ENCODE results near the gene ADARB2.

ADARB2 gene

DNA sequence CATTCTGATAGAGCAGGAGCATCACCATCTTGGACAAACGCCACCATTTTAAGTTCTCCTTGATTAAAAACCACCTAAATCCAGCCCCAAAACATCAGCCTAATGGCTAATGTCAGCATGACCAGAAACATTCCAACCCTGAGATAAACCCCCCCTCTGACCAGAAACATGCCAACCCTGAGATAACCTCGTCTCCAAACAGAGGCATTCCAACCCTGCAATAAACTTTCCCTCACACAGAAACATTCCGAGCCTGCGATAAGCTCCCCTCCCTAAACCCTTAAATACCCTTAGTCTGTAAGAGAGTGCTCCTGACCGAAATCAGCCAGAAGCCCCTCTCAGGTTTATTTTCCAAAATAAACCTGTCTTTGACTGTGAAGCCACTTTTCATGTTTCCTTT lies 76.5 kb downstream of the ADARB2 start:
- ChIA-PET POLR2A (no interaction called here), CTCF (no interaction called here)
- no peaks in the 10 kb centered on the region for H3K9me3 ChIP-seq (ENCODE audit: control insufficient read depth, insufficient read depth, low read depth, low read length)
- TF ChIP-seq ZNF24 (tag by site-specific recombination; IDR thresholded peaks at IDR 0.05), result no peak
- TF ChIP-seq GLI2 (tag by site-specific recombination; IDR thresholded peaks at IDR 0.05; ENCODE audit: borderline replicate concordance, low read depth), result no peak
- H3K4me1 ChIP-seq (ENCODE audit: control insufficient read depth, insufficient read depth, low read length), result no peaks in the 10 kb centered on the region
- H3K4me3 ChIP-seq (ENCODE audit: low read depth, low read length), result no peak overlapping the region
- H3K36me3 ChIP-seq (ENCODE audit: control insufficient read depth in 2 of 2, insufficient read depth in 1 of 2, low read length in 2 of 2), result no peaks in the 10 kb centered on the region
- H3K27ac ChIP-seq (ENCODE audit: extremely low read depth, low read depth, low read length), result no peak overlapping the region

DNA sequence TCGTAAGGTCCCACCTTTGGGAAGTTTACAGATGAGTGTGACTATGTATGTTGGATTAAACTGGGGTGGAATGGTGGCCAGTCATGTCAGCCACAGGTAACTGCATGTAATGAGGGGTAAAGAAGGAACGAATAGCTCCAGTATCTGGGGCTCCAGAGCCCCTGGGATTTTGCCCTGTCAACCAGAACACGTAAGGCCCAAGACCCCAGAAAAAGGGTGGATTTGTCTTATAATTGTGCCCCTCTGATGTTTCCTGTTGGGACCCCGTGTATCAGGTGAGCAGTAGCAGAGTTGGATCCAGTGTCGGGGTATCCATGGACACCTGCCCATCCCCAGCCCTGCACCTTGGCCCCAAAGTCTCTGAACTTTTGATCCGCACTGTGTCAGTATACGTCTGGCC lies 76.9 kb downstream of the ADARB2 start:
- CTCF ChIA-PET, result no interaction called here
- H3K4me1 ChIP-seq (ENCODE audit: control insufficient read depth, insufficient read depth, low read length), result no peaks in the 10 kb centered on the region
- no peaks in the 10 kb centered on the region for H3K9me3 ChIP-seq (ENCODE audit: control insufficient read depth, insufficient read depth, low read depth, low read length)
- POLR2A ChIA-PET, result no interaction called here
- H3K27ac ChIP-seq (ENCODE audit: extremely low read depth, low read depth, low read length), result no peak overlapping the region
- H3K4me3 ChIP-seq (ENCODE audit: low read depth, low read length), result no peak overlapping the region
- H3K36me3 ChIP-seq (ENCODE audit: control insufficient read depth in 2 of 2, insufficient read depth in 1 of 2, low read length in 2 of 2), result no peaks in the 10 kb centered on the region
- no peak for TF ChIP-seq ZNF707 (tag by site-specific recombination; IDR thresholded peaks at IDR 0.05)
- TF ChIP-seq BCL11B (tag by site-specific recombination; IDR thresholded peaks at IDR 0.05; ENCODE audit: low read depth), result no peak
- TF ChIP-seq ZNF473 (tag by site-specific recombination; IDR thresholded peaks at IDR 0.05), result no peak
- TF ChIP-seq SETDB1 (IDR thresholded peaks at IDR 0.05; ENCODE audit: insufficient read length, low read length), result no peak
- no peak for TF ChIP-seq ZNF837 (tag by site-specific recombination; IDR thresholded peaks at IDR 0.05)
- no peak for TF ChIP-seq HOXC10 (CRISPR knock-in tag; IDR thresholded peaks at IDR 0.05)
- no peak for TF ChIP-seq TRIM28 (IDR thresholded peaks at IDR 0.05; ENCODE audit: borderline replicate concordance, low read length)
- TF ChIP-seq ZNF416 (tag by site-specific recombination; IDR thresholded peaks at IDR 0.05), result no peak
- no peak for TF ChIP-seq PRDM1 (tag by site-specific recombination; IDR thresholded peaks at IDR 0.05)
- no peak for TF ChIP-seq ZNF23 (tag by site-specific recombination; IDR thresholded peaks at IDR 0.05; ENCODE audit: borderline replicate concordance)
- no peak for TF ChIP-seq SALL2 (tag by site-specific recombination; IDR thresholded peaks at IDR 0.05; ENCODE audit: borderline replicate concordance)
- TF ChIP-seq OSR2 (tag by site-specific recombination; IDR thresholded peaks at IDR 0.05), result no peak
- TF ChIP-seq MEIS1 (CRISPR knock-in tag; IDR thresholded peaks at IDR 0.05; ENCODE audit: borderline replicate concordance), result no peak
- TF ChIP-seq, protein P1, sequence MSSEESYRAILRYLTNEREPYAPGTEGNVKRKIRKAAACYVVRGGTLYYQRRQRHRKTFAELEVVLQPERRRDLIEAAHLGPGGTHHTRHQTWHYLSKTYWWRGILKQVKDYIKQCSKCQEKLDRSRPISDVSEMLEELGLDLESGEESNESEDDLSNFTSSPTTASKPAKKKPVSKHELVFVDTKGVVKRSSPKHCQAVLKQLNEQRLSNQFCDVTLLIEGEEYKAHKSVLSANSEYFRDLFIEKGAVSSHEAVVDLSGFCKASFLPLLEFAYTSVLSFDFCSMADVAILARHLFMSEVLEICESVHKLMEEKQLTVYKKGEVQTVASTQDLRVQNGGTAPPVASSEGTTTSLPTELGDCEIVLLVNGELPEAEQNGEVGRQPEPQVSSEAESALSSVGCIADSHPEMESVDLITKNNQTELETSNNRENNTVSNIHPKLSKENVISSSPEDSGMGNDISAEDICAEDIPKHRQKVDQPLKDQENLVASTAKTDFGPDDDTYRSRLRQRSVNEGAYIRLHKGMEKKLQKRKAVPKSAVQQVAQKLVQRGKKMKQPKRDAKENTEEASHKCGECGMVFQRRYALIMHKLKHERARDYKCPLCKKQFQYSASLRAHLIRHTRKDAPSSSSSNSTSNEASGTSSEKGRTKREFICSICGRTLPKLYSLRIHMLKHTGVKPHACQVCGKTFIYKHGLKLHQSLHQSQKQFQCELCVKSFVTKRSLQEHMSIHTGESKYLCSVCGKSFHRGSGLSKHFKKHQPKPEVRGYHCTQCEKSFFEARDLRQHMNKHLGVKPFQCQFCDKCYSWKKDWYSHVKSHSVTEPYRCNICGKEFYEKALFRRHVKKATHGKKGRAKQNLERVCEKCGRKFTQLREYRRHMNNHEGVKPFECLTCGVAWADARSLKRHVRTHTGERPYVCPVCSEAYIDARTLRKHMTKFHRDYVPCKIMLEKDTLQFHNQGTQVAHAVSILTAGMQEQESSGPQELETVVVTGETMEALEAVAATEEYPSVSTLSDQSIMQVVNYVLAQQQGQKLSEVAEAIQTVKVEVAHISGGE (tag by site-specific recombination; conservative IDR thresholded peaks at IDR 0.05; ENCODE audit: low read depth), result no peak
- no peak for TF ChIP-seq KLF1 (tag by site-specific recombination; IDR thresholded peaks at IDR 0.05)
- TF ChIP-seq, protein P2, sequence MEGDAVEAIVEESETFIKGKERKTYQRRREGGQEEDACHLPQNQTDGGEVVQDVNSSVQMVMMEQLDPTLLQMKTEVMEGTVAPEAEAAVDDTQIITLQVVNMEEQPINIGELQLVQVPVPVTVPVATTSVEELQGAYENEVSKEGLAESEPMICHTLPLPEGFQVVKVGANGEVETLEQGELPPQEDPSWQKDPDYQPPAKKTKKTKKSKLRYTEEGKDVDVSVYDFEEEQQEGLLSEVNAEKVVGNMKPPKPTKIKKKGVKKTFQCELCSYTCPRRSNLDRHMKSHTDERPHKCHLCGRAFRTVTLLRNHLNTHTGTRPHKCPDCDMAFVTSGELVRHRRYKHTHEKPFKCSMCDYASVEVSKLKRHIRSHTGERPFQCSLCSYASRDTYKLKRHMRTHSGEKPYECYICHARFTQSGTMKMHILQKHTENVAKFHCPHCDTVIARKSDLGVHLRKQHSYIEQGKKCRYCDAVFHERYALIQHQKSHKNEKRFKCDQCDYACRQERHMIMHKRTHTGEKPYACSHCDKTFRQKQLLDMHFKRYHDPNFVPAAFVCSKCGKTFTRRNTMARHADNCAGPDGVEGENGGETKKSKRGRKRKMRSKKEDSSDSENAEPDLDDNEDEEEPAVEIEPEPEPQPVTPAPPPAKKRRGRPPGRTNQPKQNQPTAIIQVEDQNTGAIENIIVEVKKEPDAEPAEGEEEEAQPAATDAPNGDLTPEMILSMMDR (tag by site-specific recombination; IDR thresholded peaks at IDR 0.05), result no peak
- TF ChIP-seq ZFP37 (tag by site-specific recombination; IDR thresholded peaks at IDR 0.05), result no peak

DNA sequence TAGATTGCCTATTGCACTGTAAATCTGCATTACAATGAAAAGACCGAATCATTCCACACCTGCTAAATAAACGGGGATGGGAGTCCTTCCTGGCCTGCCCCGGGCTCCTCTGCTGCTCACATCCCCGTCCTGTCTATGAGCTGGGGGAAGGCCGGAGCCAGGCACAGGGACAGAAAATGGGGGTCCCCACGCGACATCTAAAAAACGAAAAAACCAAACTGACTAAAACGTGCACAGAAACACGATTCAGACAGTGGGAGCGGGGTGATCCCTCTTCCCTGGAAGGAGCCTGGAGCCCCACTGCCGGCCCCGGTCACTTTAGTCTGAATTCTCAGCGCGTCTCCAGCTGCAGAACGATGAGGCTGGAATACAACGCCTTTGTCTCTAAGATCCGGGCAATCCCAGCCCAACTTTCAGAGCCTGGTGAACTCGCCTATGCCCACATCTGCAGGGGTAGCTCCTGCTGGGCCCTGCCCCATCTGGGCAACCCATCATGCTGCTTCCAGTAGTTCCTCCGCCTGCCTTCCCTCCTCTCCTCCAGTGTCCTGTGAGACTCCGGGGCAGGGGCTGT lies 78.0 kb downstream of the ADARB2 start:
- H3K9me3 ChIP-seq (ENCODE audit: control insufficient read depth, insufficient read depth, low read depth, low read length), result no peaks in the 10 kb centered on the region
- no peaks in the 10 kb centered on the region for H3K4me1 ChIP-seq (ENCODE audit: control insufficient read depth, insufficient read depth, low read length)
- ChIA-PET POLR2A (no interaction called here), CTCF (no interaction called here)
- H3K27ac ChIP-seq (ENCODE audit: extremely low read depth, low read depth, low read length), result no peak overlapping the region
- no peak overlapping the region for H3K4me3 ChIP-seq (ENCODE audit: low read depth, low read length)
- H3K36me3 ChIP-seq (ENCODE audit: control insufficient read depth in 2 of 2, insufficient read depth in 1 of 2, low read length in 2 of 2), result no peaks in the 10 kb centered on the region
- no peak for TF ChIP-seq ZNF571 (tag by site-specific recombination; IDR thresholded peaks at IDR 0.05)
- TF ChIP-seq, protein P3, sequence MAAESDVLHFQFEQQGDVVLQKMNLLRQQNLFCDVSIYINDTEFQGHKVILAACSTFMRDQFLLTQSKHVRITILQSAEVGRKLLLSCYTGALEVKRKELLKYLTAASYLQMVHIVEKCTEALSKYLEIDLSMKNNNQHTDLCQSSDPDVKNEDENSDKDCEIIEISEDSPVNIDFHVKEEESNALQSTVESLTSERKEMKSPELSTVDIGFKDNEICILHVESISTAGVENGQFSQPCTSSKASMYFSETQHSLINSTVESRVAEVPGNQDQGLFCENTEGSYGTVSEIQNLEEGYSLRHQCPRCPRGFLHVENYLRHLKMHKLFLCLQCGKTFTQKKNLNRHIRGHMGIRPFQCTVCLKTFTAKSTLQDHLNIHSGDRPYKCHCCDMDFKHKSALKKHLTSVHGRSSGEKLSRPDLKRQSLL (tag by site-specific recombination; IDR thresholded peaks at IDR 0.05), result no peak
- no peak for TF ChIP-seq ZNF394 (tag by site-specific recombination; IDR thresholded peaks at IDR 0.05; ENCODE audit: borderline replicate concordance)
- TF ChIP-seq ZBTB21 (tag by site-specific recombination; IDR thresholded peaks at IDR 0.05), result no peak
- TF ChIP-seq, protein P4, sequence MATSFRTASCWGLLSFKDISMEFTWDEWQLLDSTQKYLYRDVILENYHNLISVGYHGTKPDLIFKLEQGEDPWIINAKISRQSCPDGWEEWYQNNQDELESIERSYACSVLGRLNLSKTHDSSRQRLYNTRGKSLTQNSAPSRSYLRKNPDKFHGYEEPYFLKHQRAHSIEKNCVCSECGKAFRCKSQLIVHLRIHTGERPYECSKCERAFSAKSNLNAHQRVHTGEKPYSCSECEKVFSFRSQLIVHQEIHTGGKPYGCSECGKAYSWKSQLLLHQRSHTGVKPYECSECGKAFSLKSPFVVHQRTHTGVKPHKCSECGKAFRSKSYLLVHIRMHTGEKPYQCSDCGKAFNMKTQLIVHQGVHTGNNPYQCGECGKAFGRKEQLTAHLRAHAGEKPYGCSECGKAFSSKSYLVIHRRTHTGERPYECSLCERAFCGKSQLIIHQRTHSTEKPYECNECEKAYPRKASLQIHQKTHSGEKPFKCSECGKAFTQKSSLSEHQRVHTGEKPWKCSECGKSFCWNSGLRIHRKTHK (tag by site-specific recombination; IDR thresholded peaks at IDR 0.05), result no peak
- no peak for TF ChIP-seq ZNF239 (tag by site-specific recombination; IDR thresholded peaks at IDR 0.05)
- no peak for TF ChIP-seq ZNF560 (tag by site-specific recombination; IDR thresholded peaks at IDR 0.05; ENCODE audit: borderline replicate concordance)
- TF ChIP-seq ZNF785 (tag by site-specific recombination; IDR thresholded peaks at IDR 0.05), result no peak
